ENCODE results near the gene GATA6.

The GATA6 gene

DNA sequence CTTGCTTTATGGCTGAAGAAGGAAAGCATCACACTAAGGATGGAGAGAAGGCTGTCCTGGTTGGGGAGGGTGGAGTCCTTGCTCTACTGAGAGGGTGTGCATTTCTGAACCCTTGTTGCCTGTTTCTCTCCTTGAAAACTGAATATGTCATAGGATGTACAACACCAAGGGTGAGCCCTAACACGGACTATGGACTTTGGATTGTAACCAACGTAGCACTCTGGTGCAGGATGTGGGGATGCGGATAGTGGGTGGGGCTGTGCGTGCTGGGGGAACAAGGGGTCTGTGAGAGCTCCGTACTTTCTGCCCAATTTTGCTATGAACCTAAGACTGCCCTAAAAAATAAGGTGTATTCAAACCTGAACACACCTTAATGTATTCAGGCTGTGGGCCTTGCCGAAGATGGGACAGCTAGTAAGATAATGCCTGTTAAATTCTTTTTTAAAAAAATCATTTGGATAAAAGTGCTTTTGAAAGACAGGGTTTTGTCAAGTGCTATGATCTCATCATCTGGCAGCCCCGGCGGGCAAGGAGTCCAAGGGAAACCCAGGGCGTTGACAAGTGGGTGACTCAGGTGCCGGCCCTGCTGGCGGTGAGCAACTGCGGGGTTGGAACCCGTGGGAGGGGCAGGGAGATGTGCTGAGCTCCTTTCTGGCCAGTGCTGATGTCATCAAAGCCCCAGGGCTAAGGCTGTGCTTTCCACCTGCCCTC, 54.0 kb downstream of the GATA6 start:
- no peak for DNase-seq (ENCODE audit: low read depth, low spot score)
- H3K4me3 ChIP-seq (ENCODE audit: low read length): no peak overlapping the region

DNA sequence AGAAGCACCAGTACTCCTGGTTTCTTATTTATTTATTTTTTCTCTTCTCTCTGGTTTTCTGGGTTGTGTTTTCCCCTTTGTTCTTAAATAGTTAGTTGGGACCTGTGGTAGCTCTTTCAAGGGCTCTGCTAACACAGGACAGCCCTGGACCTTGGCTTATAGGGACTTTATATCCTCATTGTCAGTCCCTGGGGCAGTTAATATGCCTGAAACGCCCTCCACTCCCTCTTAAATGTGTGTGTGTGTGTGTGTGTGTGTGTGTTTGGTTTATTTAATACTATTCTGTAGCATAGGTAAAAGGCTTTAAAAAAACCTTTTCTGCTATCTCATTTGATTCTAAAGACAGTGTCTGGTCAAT, 54.6 kb downstream of the GATA6 start:
- H3K4me3 ChIP-seq (ENCODE audit: low read length): no peak overlapping the region
- no peak for DNase-seq (ENCODE audit: low read depth, low spot score)

DNA sequence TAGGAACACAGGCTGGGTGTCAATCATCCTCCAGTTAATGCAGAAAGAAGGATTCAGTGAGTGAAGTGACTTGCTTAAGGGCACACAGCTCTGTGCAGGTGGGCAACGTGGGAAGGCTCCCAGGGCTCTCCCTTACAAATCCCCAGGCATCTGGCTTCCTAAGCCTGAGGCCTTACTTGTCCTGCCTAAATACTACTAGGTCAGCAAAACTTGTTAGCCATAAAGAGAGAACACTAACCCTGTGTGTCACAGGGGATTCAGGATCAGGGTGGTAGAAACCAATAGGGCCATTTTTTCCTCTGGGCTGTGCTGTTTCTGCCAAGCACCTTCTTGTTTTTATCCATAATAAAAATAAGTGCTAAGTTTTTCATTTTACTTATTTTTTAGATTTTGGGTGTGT, 55.0 kb downstream of the GATA6 start:
- no peak for DNase-seq (ENCODE audit: low read depth, low spot score)
- H3K4me3 ChIP-seq (ENCODE audit: low read length): no peak overlapping the region

DNA sequence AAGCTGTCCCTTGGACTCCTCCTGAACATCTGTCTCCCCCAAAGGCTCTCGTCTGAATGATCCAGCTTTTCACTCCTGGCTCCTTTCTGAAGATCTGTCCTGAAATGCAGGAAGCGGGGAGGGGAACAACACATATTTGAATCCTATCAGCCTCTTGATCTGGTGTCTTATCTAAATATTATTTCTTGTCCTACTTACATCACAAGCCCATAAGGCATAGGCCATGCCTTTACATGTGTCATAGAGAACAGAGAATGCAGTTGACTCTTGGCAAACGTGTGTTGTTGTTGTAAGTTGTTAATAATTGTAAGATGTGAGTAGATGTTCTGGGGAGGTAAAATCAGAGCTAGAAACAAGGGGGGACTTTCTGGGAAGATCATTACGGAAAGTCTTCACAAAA, 57.4 kb downstream of the GATA6 start:
- H3K4me3 ChIP-seq (ENCODE audit: low read length): no peak overlapping the region
- DNase-seq (ENCODE audit: low read depth, low spot score): no peak

DNA sequence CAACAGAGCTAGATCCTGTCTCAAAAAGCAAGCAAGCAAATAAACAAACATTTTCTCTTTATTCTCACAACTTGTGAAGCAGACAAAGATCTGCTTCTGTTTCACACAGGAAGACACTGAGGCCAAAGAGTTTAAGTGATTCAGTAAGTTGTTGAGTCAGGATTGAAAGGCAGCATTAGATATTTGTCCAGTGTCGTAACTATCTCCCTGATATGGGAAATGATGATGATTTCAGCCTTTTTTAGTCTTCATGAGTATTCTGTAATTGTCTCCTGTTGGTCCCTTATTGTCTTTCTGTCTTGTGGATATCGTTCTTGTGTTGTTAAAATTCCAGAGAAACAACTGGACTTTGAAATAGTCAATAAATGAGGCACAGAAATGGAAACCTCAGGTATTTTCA, 59.6 kb downstream of the GATA6 start:
- no peak for DNase-seq (ENCODE audit: low read depth, low spot score)
- no peak overlapping the region for H3K4me3 ChIP-seq (ENCODE audit: low read length)

DNA sequence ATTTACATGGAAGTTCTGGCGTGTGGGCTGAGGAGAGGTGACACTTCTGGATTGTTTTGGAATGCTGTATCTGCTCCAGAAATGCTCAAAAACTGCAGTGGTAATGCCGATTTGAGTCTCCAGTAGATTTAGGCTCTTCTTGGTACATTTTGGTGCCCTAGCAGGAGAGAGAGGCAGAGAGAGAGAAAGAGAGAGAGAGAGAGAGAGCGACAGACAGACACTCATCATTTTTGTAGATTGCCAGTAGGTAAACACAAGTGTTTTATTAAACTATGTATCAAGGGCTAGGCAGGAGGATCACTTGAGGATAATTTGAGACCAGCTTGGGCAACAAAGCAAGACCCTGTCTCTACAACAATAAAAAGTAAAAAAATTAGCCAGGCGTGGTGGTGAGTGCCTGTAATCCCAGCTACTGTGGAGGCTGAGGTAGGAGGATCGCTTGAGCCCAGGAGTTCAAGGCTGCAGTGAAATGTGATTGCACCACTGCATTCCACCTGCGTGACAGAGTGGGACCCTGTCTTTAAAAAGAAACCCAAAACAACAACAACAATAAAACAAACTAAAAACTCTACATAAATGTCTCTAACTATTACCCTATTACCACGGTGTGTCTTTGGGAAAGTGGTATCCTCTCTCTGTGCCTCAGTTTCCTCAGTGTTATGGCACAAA, 60.2 kb downstream of the GATA6 start:
- DNase-seq (ENCODE audit: low read depth, low spot score): no peak

GRCh38 chr18:22230471-22230945, 61.1 kb downstream of the GATA6 start:
- DNase-seq (ENCODE audit: low read depth, low spot score): no peak
- H3K4me3 ChIP-seq (ENCODE audit: low read length): no peak overlapping the region

More for the DNA sequence above, 60.2 kb downstream of the GATA6 start:
- no peak overlapping the region for H3K4me3 ChIP-seq (ENCODE audit: low read length)

GRCh38 chr18:22233266-22233665, 63.9 kb downstream of the GATA6 start:
- no peak overlapping the region for H3K4me3 ChIP-seq (ENCODE audit: low read length)
- DNase-seq (ENCODE audit: low read depth, low spot score): no peak

DNA sequence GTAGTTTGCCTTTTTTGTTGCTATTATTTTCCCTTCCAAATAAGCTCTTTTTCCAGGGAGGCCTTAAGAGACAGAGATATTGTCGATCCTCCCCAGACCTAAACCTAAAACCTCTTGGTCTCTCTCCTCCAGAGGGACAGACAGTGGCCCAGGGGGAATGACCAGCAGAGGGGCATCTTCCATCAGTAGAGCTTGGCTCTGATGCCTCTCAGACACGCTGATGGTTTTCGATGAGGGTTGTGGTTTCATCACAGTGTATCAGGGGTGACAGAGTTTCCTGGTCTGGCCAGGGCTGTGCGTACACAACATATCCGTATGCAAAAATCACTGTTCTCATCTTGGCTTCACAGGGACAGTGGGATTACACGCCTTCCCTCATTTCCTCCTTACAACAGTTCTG, 68.6 kb downstream of the GATA6 start:
- no peak overlapping the region for H3K4me3 ChIP-seq (ENCODE audit: low read length)
- no peak for DNase-seq (ENCODE audit: low read depth, low spot score)

GRCh38 chr18:22238681-22239080, 69.3 kb downstream of the GATA6 start:
- no peak overlapping the region for H3K4me3 ChIP-seq (ENCODE audit: low read length)
- no peak for DNase-seq (ENCODE audit: low read depth, low spot score)

GRCh38 chr18:22241921-22242361, 72.6 kb downstream of the GATA6 start:
- DNase-seq (ENCODE audit: low read depth, low spot score): no peak
- H3K4me3 ChIP-seq (ENCODE audit: low read length): no peak overlapping the region

DNA sequence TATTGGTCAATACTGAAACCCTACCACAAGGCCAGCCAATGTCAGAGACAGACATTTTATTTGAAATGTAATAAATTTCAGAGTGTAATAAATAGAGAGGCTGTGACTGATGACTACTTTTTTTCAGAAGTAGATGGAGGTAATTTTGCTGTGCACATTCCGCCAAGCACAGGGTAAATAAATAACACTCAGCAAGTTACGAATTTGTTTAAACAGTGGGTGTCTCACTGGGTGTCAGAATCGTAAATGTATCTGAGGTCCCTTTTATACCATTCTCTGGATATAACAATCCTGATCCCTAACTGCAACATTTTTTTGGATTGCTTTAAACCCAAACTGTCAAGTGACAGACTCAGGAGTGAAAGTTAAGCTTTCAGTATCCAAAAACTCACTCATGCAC, 74.1 kb downstream of the GATA6 start:
- DNase-seq (ENCODE audit: low read depth, low spot score): no peak
- H3K4me3 ChIP-seq (ENCODE audit: low read length): no peak overlapping the region

DNA sequence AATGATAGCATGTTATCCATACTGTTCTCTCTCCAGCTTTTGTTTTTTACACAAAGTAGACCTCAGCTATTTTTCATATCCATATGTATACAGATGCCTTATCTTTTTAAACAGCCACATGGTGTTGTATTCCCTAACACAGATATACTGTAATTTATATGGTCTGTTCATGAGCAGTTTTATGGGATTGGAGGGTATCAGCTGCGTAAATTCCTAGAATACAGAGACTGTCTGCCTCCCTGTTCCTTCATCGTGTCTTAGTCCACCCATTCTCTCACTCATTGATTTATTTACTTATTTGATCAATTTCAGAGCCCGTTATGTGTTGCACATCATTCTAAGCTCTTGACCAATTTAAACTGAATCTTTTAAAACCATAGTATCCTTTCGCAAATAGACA, 80.6 kb downstream of the GATA6 start:
- no peak overlapping the region for H3K4me3 ChIP-seq (ENCODE audit: low read length)
- no peak for DNase-seq (ENCODE audit: low read depth, low spot score)

DNA sequence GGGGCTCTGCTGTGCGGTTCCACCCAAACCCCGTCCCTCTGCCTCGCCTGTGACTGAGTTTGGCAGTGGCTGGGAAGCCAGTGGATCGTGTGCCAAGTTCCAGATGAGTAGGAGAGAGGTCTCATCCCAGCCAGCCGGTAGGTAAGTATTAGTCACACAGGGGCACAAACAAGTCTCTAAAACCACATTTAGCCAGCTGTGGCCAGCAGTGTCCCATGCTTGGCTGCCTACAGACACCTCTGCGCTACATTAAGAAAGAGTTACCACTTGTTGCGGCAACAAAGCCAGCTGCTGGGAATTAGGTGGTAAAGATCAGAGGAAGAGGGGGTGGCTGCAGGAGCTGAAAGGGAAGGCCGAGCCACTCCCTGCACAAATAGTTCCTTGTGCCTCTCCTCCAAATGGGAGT, 81.2 kb downstream of the GATA6 start:
- no peak for DNase-seq (ENCODE audit: low read depth, low spot score)
- no peak overlapping the region for H3K4me3 ChIP-seq (ENCODE audit: low read length)

Data from Jurkat, Clone E6-1 (cell line).